Gastrocnemius medialis (tissue), 4 donors: ENCODE results near the gene PRICKLE2.

Source experiments
- POLR2A ChIP-seq, 2 donors: fragments of 450-650 bp; IDR thresholded peaks; one replicate each; pipeline ENCODE4 v1.6.1; 2017; ENCODE audit warnings: antibody characterized with exemption in 2 of 2, mild to moderate bottlenecking in 2 of 2, moderate library complexity in 2 of 2
- TF ChIP-seq, protein P1 (sequence below), 5 experiments: fragments of 450-650 bp in 3 of 5; fragments of 200-600 bp in 2 of 5; sonication (generic) in 2 of 5; IDR thresholded peaks in 4 of 5; conservative IDR thresholded peaks in 1 of 5; 1 replicate in 4 of 5; 2 replicates in 1 of 5; pipeline ENCODE4 v1.5.1; 2016 to 2019; ENCODE audit warnings: antibody characterized with exemption in 5 of 5, mild to moderate bottlenecking in 3 of 5, moderate library complexity in 3 of 5

DNA sequence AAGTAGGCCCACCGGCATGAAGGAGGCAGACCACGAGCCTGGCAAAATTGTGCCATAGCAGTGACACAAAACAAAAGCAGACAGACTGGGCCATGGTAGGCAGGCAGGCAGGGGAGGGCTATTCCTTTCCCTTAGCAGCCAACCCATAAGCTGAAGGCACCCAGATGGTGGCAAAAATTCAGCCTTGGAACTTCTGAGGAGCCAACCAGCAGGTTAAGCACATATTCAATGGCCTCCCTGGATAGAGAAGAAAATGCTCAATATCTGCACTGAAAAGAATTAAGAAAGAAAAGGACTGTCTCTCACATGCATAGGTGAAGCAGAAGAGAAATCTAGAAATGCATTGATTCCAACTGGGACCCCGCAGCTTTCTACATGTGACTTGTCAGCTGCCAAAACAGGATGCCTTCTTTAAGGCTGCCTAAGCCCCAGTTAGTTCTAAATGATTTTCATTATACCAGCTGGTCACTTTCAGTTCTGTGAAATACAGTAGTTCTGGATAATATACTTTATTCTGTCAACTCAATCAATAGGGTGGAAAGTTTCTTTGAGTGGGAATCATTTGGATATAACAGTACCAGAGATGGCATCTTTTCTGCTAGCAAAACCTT, 2.7 kb downstream of the PRICKLE2 start:
- TF ChIP-seq, protein P1, sequence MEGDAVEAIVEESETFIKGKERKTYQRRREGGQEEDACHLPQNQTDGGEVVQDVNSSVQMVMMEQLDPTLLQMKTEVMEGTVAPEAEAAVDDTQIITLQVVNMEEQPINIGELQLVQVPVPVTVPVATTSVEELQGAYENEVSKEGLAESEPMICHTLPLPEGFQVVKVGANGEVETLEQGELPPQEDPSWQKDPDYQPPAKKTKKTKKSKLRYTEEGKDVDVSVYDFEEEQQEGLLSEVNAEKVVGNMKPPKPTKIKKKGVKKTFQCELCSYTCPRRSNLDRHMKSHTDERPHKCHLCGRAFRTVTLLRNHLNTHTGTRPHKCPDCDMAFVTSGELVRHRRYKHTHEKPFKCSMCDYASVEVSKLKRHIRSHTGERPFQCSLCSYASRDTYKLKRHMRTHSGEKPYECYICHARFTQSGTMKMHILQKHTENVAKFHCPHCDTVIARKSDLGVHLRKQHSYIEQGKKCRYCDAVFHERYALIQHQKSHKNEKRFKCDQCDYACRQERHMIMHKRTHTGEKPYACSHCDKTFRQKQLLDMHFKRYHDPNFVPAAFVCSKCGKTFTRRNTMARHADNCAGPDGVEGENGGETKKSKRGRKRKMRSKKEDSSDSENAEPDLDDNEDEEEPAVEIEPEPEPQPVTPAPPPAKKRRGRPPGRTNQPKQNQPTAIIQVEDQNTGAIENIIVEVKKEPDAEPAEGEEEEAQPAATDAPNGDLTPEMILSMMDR (IDR thresholded peaks at IDR 0.05 in 4 of 5, conservative IDR thresholded peaks at IDR 0.05 in 1 of 5), result no peak
- TF ChIP-seq POLR2A (IDR thresholded peaks at IDR 0.05), result no peak
